GM23248 (cell line): ENCODE measurements around the gene GRPEL2. TPM values are rescaled to one million over a fixed set of nuclear protein-coding genes. Genes with fewer than 3 reads are reported as not detected.

Experiments
- DNase-seq: peaks from one replicate; pipeline ENCODE4 v3.0.0-alpha.2; 2015
- H2AFZ ChIP-seq: fragments of 200-600 bp; sonication (generic); 2 replicates; pipeline ENCODE4 v1.6.1; 2016; ENCODE audit warnings: antibody characterized with exemption
- H3F3A ChIP-seq: fragments of 200-600 bp; sonication (generic); 2 replicates; pipeline ENCODE4 v1.6.1; 2016; ENCODE audit warnings: mild to moderate bottlenecking, antibody characterized with exemption, mixed run types; ENCODE audit not compliant: insufficient read depth
- H3K27ac ChIP-seq: fragments of 200-600 bp; sonication (generic); 2 replicates; pipeline ENCODE4 v1.5.1; 2016; ENCODE audit warnings: mild to moderate bottlenecking
- H3K27me3 ChIP-seq: fragments of 200-600 bp; sonication (generic); replicated peaks from 2 replicates; pipeline ENCODE4 v1.6.1; 2016; ENCODE audit warnings: mild to moderate bottlenecking; ENCODE audit not compliant: insufficient read depth
- H3K36me3 ChIP-seq: fragments of 200-600 bp; sonication (generic); 2 replicates; pipeline ENCODE4 v1.6.1; 2016; ENCODE audit warnings: low read depth, mild to moderate bottlenecking
- H3K4me1 ChIP-seq: fragments of 200-600 bp; sonication (generic); 2 replicates; pipeline ENCODE4 v1.6.1; 2016; ENCODE audit warnings: mild to moderate bottlenecking; ENCODE audit not compliant: insufficient read depth
- H3K4me2 ChIP-seq: fragments of 200-600 bp; sonication (generic); one replicate; pipeline ENCODE4 v1.6.1; 2016; ENCODE audit warnings: mild to moderate bottlenecking; ENCODE audit not compliant: unreplicated experiment
- H3K4me3 ChIP-seq: fragments of 200-600 bp; sonication (generic); 2 replicates; pipeline ENCODE4 v1.5.1; 2016; ENCODE audit warnings: mild to moderate bottlenecking
- H3K79me2 ChIP-seq: fragments of 200-600 bp; sonication (generic); 2 replicates; pipeline ENCODE4 v1.6.1; 2016; ENCODE audit warnings: mild to moderate bottlenecking; ENCODE audit not compliant: insufficient read depth
- H3K9ac ChIP-seq: fragments of 200-600 bp; sonication (generic); 2 replicates; pipeline ENCODE4 v1.6.1; 2016; ENCODE audit warnings: mild to moderate bottlenecking
- H3K9me2 ChIP-seq: fragments of 200-600 bp; sonication (generic); 2 replicates; pipeline ENCODE4 v1.6.1; 2016; ENCODE audit warnings: mixed run types, mild to moderate bottlenecking, moderate library complexity; ENCODE audit not compliant: insufficient read depth
- H3K9me3 ChIP-seq: fragments of 200-600 bp; sonication (generic); one replicate; pipeline ENCODE4 v1.6.1; 2017; ENCODE audit warnings: low read depth
- H4K20me1 ChIP-seq: fragments of 200-600 bp; sonication (generic); 2 replicates; pipeline ENCODE4 v1.6.0; 2016; ENCODE audit not compliant: insufficient read depth
- EZH2 ChIP-seq: fragments of 200-600 bp; sonication (generic); IDR thresholded peaks from 2 replicates; pipeline ENCODE4 v1.6.1; 2018; ENCODE audit warnings: antibody characterized with exemption, mild to moderate bottlenecking; ENCODE audit not compliant: insufficient read depth, poor library complexity, severe bottlenecking
- EZH2phosphoT487 ChIP-seq: fragments of 200-600 bp; sonication (generic); IDR thresholded peaks from 2 replicates; pipeline ENCODE4 v1.6.1; 2018; ENCODE audit warnings: antibody characterized with exemption, moderate library complexity, mild to moderate bottlenecking, low read depth; ENCODE audit not compliant: insufficient read depth
- WGBS, 2 experiments: methylation state at CpG; one replicate each; pipeline ENCODE4 v1.1.6; 2015 to 2017; ENCODE audit warnings: low lambda C conversion rate in 2 of 2, low coverage in 1 of 2; ENCODE audit errors: missing lambda C conversion rate in 2 of 2; 5-methylcytosine and 5-hydroxymethylcytosine counted together
- in situ Hi-C: fragments of 300-500 bp; cut with MboI; formaldehyde crosslinking; loops from 2 replicates; pipeline ENCODE4 v1.15.0; 2020
- polyA plus RNA-seq: library from polyadenylated mRNA; unstranded; fragments of >200 nt; fragmentation: Nextera tagmentation; extraction: Ambion mirVana; gene quantifications from 2 replicates; pipeline ENCODE4 v1.2.1, GENCODE V29; 2016
- total RNA-seq: library from RNA; depleted of rRNA; stranded (reverse); fragments of >200 nt; shearing (Covaris generic); gene quantifications from 2 replicates; pipeline ENCODE4 v1.2.3, GENCODE V29; 2014

GRPEL2 gene
- total and polyA plus RNA-seq, 2 experiments from 2014 or later: 19.5 to 27.0 TPM

DNA sequence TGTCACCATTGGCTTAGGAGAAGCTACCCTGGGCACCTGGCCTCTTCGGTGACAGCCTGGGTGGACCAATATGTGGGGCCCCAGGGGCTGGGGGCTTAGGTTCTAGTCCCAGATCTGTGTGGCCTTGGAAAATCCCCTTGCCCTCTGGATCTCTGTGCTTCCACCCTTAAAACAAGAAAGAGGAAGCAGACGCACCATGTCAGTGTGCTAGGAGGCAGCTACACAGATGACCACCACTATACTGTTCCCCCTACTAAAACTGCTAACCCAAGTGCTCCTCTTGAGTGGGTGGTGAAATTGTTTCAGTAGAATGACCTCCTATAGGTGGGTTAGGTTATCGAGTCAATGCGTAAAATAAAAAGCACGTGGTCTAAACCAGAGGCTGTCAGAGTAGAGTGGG, 42.7 kb upstream of the GRPEL2 start:
- 91% methylated on average over 5 of the region's 5 CpGs for WGBS, 2 experiments
- DNase-seq: no peak
- Histone ChIP-seq H3K9me2 (no peaks in the 10 kb centered on the region), H3F3A (peaks cover 6% of the 10 kb centered on the region), H3K4me1 (no peaks in the 10 kb centered on the region), H3K9ac (no peak overlapping the region), H3K9me3 (no peaks in the 10 kb centered on the region), H3K36me3 (no peaks in the 10 kb centered on the region), H3K79me2 (no peaks in the 10 kb centered on the region), H3K4me3 (no peak overlapping the region), H3K27me3 (no peaks in the 10 kb centered on the region), H2AFZ (no peak overlapping the region), H3K4me2 (no peak overlapping the region), H4K20me1 (no peaks in the 10 kb centered on the region), H3K27ac (no peak overlapping the region)
- TF ChIP-seq EZH2 (no peak), EZH2phosphoT487 (no peak)
- in situ Hi-C loops: no loop called here

DNA sequence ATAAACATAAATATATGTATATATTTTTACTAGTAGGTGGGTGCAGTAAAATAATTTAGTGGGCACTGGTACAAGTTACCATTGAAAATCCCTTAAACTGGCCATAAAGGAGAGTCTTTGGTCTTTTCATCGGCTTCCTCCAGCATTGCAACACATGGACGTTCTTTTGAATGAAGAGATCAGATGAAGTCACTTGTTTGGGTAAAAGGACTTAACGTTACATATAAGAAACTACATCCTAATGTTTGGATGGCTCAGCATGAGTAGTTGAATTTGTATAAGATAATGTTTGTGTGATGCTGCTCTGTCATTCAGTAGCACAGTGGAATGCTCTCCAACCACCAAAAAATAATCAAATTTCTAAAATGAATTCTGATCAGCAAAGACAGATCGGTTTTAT, 42.1 kb upstream of the GRPEL2 start:
- Histone ChIP-seq H3K4me1 (no peaks in the 10 kb centered on the region), H3F3A (peaks cover 6% of the 10 kb centered on the region), H3K4me3 (no peak overlapping the region), H3K4me2 (no peak overlapping the region), H3K27ac (no peak overlapping the region), H3K9me3 (no peaks in the 10 kb centered on the region), H3K79me2 (no peaks in the 10 kb centered on the region), H3K9me2 (no peaks in the 10 kb centered on the region), H2AFZ (no peak overlapping the region), H3K36me3 (no peaks in the 10 kb centered on the region), H4K20me1 (no peaks in the 10 kb centered on the region), H3K27me3 (no peaks in the 10 kb centered on the region), H3K9ac (no peak overlapping the region)
- DNase-seq: no peak
- in situ Hi-C loops: no loop called here
- WGBS, 2 experiments: 74 to 79% methylated on average over 4 of the region's 4 CpGs
- TF ChIP-seq EZH2phosphoT487: no peak
- TF ChIP-seq EZH2: no peak

DNA sequence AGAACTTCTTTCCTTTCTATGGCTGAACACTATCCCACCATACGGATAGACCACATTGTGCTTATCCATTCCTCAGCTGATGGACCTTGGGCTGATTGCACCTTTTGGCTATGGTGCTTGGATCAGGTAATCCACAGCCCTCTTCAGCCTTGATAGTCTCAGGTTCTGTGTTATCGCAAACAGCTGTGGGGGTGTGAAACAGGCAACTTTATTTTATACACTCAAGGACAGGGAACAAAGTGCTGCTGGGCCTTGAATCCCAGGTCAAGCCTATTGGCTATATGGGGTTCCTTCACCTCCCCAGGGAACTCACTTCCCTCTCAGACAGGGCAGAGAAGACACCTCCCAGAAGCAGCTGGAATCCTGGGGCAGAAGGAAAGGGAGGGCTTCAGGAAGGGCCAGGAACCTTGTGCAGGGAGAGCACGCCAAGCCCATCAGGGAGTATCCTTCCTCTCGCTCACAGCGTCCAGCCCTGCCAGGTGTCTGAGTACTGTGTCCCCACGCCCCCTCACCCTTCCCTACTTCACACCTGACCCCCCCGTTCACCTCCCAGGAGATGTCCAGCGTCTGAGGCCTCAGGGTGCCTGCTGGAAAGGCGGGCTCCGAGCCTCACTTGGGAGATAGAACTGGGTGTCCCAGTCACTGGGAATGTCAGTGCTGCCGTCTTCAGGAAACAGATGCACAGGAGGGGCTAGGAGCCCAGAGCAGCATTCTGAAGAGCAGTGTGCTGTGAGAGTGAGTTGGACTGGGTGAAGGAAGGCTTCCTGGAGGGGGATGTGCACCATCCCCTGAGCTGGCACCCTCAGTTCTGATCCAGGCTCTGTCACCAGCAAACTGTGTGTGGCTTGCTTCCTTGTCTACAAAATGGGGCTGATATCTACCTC, 40.9 kb upstream of the GRPEL2 start:
- Histone ChIP-seq H3K27me3 (no peaks in the 10 kb centered on the region), H4K20me1 (no peaks in the 10 kb centered on the region), H3K36me3 (no peaks in the 10 kb centered on the region), H3K4me1 (no peaks in the 10 kb centered on the region), H3K79me2 (no peaks in the 10 kb centered on the region), H2AFZ (no peak overlapping the region), H3K9me3 (no peaks in the 10 kb centered on the region), H3K9ac (no peak overlapping the region), H3K4me3 (no peak overlapping the region), H3F3A (peaks cover 6% of the 10 kb centered on the region), H3K4me2 (no peak overlapping the region), H3K9me2 (no peaks in the 10 kb centered on the region), H3K27ac (no peak overlapping the region)
- no peak for TF ChIP-seq EZH2
- WGBS, 2 experiments: 93 to 98% methylated on average over 7 to 11 of the region's 11 CpGs
- in situ Hi-C loops: no loop called here
- DNase-seq: no peak

DNA sequence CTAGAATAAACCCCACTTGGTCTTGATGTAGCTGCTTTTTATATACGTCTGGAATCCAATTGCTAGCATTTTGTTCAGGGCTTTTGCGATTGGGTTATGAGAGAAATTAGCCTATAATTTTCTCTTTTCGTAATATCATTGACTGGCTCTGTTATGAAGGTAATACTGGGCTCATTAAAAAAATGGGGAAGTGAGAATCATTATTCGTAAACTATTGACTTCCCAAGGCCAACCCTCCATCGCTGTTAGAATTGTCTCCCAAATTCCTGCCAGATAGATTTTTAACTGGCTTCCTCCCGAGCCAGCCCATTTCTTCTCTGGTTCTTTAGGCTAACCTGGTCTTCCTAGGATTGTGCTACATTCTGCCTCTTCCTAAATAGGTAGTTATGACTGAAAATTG, 35.9 kb upstream of the GRPEL2 start:
- no peak overlapping the region for H2AFZ ChIP-seq
- H3K4me3 ChIP-seq: no peak overlapping the region
- WGBS, 2 experiments: 90 to 95% methylated on average over 6 of the region's 6 CpGs
- no peak for TF ChIP-seq EZH2phosphoT487
- TF ChIP-seq EZH2: no peak
- no peaks in the 10 kb centered on the region for H3F3A ChIP-seq
- H3K79me2 ChIP-seq: no peaks in the 10 kb centered on the region
- in situ Hi-C loops: no loop called here
- H3K27ac ChIP-seq: no peak overlapping the region
- H3K9me3 ChIP-seq: no peaks in the 10 kb centered on the region
- H3K27me3 ChIP-seq: no peaks in the 10 kb centered on the region
- no peaks in the 10 kb centered on the region for H3K36me3 ChIP-seq
- H3K9ac ChIP-seq: no peak overlapping the region
- no peaks in the 10 kb centered on the region for H4K20me1 ChIP-seq
- H3K4me2 ChIP-seq: no peak overlapping the region
- H3K9me2 ChIP-seq: no peaks in the 10 kb centered on the region
- no peaks in the 10 kb centered on the region for H3K4me1 ChIP-seq
- no peak for DNase-seq
